ENCODE results near the gene WARS2. TPM values are rescaled to one million over a fixed set of nuclear protein-coding genes. Genes with fewer than 3 reads are reported as not detected.

WARS2 gene
- polyA plus RNA-seq, 1 donor: 22.1 TPM

DNA sequence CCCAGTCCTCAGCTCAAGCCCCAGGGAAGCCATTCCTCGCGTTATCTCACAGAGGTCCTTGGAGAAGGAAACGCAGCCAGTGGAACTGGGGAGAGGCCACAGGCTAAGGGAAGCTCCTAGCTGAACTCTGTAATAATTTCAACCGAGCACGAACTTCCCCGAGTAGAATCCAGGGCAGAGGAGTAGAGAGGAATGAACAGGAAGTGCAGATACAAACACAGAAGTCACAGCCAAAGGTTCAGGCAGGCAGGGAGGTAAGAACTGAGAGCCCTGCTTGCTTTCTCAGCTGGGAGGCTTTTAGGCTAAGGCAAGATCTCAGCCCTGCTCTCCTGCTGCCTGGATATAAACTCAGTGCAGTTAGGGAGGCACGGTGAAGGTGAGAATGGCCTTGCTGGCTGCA lies 23.7 kb downstream of the WARS2 start:
- H3K36me3 ChIP-seq (ENCODE audit: control insufficient read depth, insufficient read depth, low read length): no peaks in the 10 kb centered on the region
- no peaks in the 10 kb centered on the region for H3K9me3 ChIP-seq (ENCODE audit: control insufficient read depth, low read depth, low read length)
- H3K4me3 ChIP-seq (ENCODE audit: low read length): no peak overlapping the region
- no peak overlapping the region for H3K27ac ChIP-seq (ENCODE audit: low read length)
- no CpG with 5 or more reads among the region's 7 CpGs for WGBS (ENCODE audit: insufficient coverage, low lambda C conversion rate)
- no peak for DNase-seq
- H3K27me3 ChIP-seq (ENCODE audit: control insufficient read depth, insufficient read depth, low read length): no peaks in the 10 kb centered on the region
- H3K4me1 ChIP-seq (ENCODE audit: control insufficient read depth, insufficient read depth, low read length): no peaks in the 10 kb centered on the region

- Histone ChIP-seq H3K9me3 (ENCODE audit: control insufficient read depth, low read depth, low read length) (no peaks in the 10 kb centered on the region), H3K36me3 (ENCODE audit: control insufficient read depth, insufficient read depth, low read length) (no peaks in the 10 kb centered on the region), H3K27me3 (ENCODE audit: control insufficient read depth, insufficient read depth, low read length) (no peaks in the 10 kb centered on the region), H3K4me3 (ENCODE audit: low read length) (no peak overlapping the region), H3K27ac (ENCODE audit: low read length) (no peak overlapping the region), H3K4me1 (ENCODE audit: control insufficient read depth, insufficient read depth, low read length) (no peaks in the 10 kb centered on the region)
- DNase-seq: no peak
- no CpG with 5 or more reads among the region's 3 CpGs for WGBS (ENCODE audit: insufficient coverage, low lambda C conversion rate)
Measured at GRCh38 chr1:119115736-119116135, 24.7 kb downstream of the WARS2 start.

DNA sequence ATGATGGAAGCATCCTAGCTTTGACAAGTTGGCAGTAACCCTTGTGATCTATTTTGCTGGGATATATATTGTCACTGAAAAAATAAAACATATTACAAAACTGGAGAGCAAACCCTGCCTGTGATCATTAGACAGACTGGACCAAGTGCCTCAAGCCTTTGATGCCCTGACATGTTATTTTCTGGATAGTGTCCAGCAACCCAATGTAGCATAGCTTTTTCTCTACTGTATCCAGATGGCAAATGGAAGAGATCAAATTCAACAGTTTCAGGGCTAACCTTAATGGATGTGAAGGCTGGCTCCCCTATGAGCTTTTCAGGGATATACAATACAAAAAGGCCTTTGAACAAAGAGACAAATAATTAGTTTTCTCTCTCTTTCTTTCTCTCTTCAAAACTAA lies 25.1 kb downstream of the WARS2 start:
- peaks cover 4% of the 10 kb centered on the region for H3K9me3 ChIP-seq (ENCODE audit: control insufficient read depth, low read depth, low read length)
- no peaks in the 10 kb centered on the region for H3K4me1 ChIP-seq (ENCODE audit: control insufficient read depth, insufficient read depth, low read length)
- DNase-seq: no peak
- no peak overlapping the region for H3K27ac ChIP-seq (ENCODE audit: low read length)
- no peaks in the 10 kb centered on the region for H3K27me3 ChIP-seq (ENCODE audit: control insufficient read depth, insufficient read depth, low read length)
- no peak overlapping the region for H3K4me3 ChIP-seq (ENCODE audit: low read length)
- H3K36me3 ChIP-seq (ENCODE audit: control insufficient read depth, insufficient read depth, low read length): no peaks in the 10 kb centered on the region

GRCh38 chr1:119114786-119115185 lies 25.7 kb downstream of the WARS2 start:
- Histone ChIP-seq H3K4me1 (ENCODE audit: control insufficient read depth, insufficient read depth, low read length) (no peaks in the 10 kb centered on the region), H3K27me3 (ENCODE audit: control insufficient read depth, insufficient read depth, low read length) (no peaks in the 10 kb centered on the region), H3K36me3 (ENCODE audit: control insufficient read depth, insufficient read depth, low read length) (no peaks in the 10 kb centered on the region), H3K9me3 (ENCODE audit: control insufficient read depth, low read depth, low read length) (peaks cover 4% of the 10 kb centered on the region), H3K27ac (ENCODE audit: low read length) (no peak overlapping the region), H3K4me3 (ENCODE audit: low read length) (no peak overlapping the region)
- WGBS (ENCODE audit: insufficient coverage, low lambda C conversion rate): no CpG with 5 or more reads among the region's 1 CpG
- DNase-seq: no peak

- H3K27me3 ChIP-seq (ENCODE audit: control insufficient read depth, insufficient read depth, low read length): no peaks in the 10 kb centered on the region
- no peak overlapping the region for H3K27ac ChIP-seq (ENCODE audit: low read length)
- peaks cover 4% of the 10 kb centered on the region for H3K9me3 ChIP-seq (ENCODE audit: control insufficient read depth, low read depth, low read length)
- DNase-seq: no peak
- 100% methylated on average over 1 of the region's 1 CpG for WGBS (ENCODE audit: insufficient coverage, low lambda C conversion rate)
- no peaks in the 10 kb centered on the region for H3K36me3 ChIP-seq (ENCODE audit: control insufficient read depth, insufficient read depth, low read length)
- no peaks in the 10 kb centered on the region for H3K4me1 ChIP-seq (ENCODE audit: control insufficient read depth, insufficient read depth, low read length)
- H3K4me3 ChIP-seq (ENCODE audit: low read length): no peak overlapping the region
Measured at GRCh38 chr1:119112791-119113190, 27.7 kb downstream of the WARS2 start.

GRCh38 chr1:119112244-119112643 lies 28.2 kb downstream of the WARS2 start:
- Histone ChIP-seq H3K9me3 (ENCODE audit: control insufficient read depth, low read depth, low read length) (peaks cover 4% of the 10 kb centered on the region), H3K27me3 (ENCODE audit: control insufficient read depth, insufficient read depth, low read length) (no peaks in the 10 kb centered on the region), H3K36me3 (ENCODE audit: control insufficient read depth, insufficient read depth, low read length) (no peaks in the 10 kb centered on the region), H3K27ac (ENCODE audit: low read length) (no peak overlapping the region), H3K4me1 (ENCODE audit: control insufficient read depth, insufficient read depth, low read length) (no peaks in the 10 kb centered on the region), H3K4me3 (ENCODE audit: low read length) (no peak overlapping the region)
- no peak for DNase-seq
- WGBS (ENCODE audit: insufficient coverage, low lambda C conversion rate): 100% methylated on average over 2 of the region's 3 CpGs

- no peak overlapping the region for H3K4me3 ChIP-seq (ENCODE audit: low read length)
- H3K27ac ChIP-seq (ENCODE audit: low read length): no peak overlapping the region
- no peaks in the 10 kb centered on the region for H3K36me3 ChIP-seq (ENCODE audit: control insufficient read depth, insufficient read depth, low read length)
- H3K4me1 ChIP-seq (ENCODE audit: control insufficient read depth, insufficient read depth, low read length): no peaks in the 10 kb centered on the region
- no peak for DNase-seq
- no CpG with 5 or more reads among the region's 1 CpG for WGBS (ENCODE audit: insufficient coverage, low lambda C conversion rate)
- peaks cover 4% of the 10 kb centered on the region for H3K9me3 ChIP-seq (ENCODE audit: control insufficient read depth, low read depth, low read length)
- no peaks in the 10 kb centered on the region for H3K27me3 ChIP-seq (ENCODE audit: control insufficient read depth, insufficient read depth, low read length)
Measured at GRCh38 chr1:119108988-119109387, 31.5 kb downstream of the WARS2 start.

DNA sequence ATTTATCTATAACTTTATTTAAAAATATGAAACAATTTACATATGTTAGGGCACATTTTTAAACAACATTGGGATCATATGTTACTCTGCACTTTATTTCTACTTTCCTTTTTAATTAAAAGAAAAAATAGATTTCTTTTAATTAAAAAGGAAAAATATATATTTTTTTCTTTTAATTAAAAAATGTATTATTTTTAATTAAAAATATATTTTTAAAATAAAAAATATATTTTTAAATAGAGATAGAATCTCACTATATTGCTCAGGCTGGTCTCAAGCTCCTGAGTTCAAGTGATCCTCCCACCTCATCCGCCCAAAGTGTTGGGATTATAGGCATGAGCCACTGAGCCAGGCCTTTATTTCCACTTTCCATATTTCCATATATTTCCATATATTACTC lies 36.7 kb downstream of the WARS2 start:
- WGBS (ENCODE audit: insufficient coverage, low lambda C conversion rate): no CpG with 5 or more reads among the region's 1 CpG
- H3K27ac ChIP-seq (ENCODE audit: low read length): no peak overlapping the region
- H3K4me1 ChIP-seq (ENCODE audit: control insufficient read depth, insufficient read depth, low read length): no peaks in the 10 kb centered on the region
- no peak for DNase-seq
- no peaks in the 10 kb centered on the region for H3K27me3 ChIP-seq (ENCODE audit: control insufficient read depth, insufficient read depth, low read length)
- no peak overlapping the region for H3K4me3 ChIP-seq (ENCODE audit: low read length)
- no peaks in the 10 kb centered on the region for H3K36me3 ChIP-seq (ENCODE audit: control insufficient read depth, insufficient read depth, low read length)
- no peaks in the 10 kb centered on the region for H3K9me3 ChIP-seq (ENCODE audit: control insufficient read depth, low read depth, low read length)

DNA sequence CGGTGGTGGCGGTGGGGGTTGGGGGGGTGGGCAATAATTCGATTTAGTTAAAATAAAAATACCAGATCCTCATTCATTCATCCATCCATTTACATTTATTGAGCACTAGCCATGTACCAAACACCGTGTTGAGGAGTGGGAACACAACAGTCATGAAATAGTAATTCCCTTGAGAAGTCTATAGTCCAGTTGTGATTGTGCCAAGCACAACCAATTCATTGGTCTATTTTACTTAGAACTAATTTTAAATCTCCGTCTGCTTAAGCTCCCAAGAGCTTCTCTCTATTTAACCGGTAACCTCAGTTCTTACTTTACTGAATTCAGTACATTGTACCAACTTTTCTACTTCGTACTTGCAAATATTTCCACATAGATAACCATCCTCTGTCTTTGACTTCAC lies 38.4 kb downstream of the WARS2 start:
- 83% methylated on average over 3 of the region's 7 CpGs for WGBS (ENCODE audit: insufficient coverage, low lambda C conversion rate)
- no peak overlapping the region for H3K27ac ChIP-seq (ENCODE audit: low read length)
- H3K9me3 ChIP-seq (ENCODE audit: control insufficient read depth, low read depth, low read length): no peaks in the 10 kb centered on the region
- no peak for DNase-seq
- no peaks in the 10 kb centered on the region for H3K36me3 ChIP-seq (ENCODE audit: control insufficient read depth, insufficient read depth, low read length)
- no peaks in the 10 kb centered on the region for H3K4me1 ChIP-seq (ENCODE audit: control insufficient read depth, insufficient read depth, low read length)
- no peaks in the 10 kb centered on the region for H3K27me3 ChIP-seq (ENCODE audit: control insufficient read depth, insufficient read depth, low read length)
- no peak overlapping the region for H3K4me3 ChIP-seq (ENCODE audit: low read length)

GRCh38 chr1:119101563-119101962 lies 38.9 kb downstream of the WARS2 start:
- Histone ChIP-seq H3K27ac (ENCODE audit: low read length) (no peak overlapping the region), H3K9me3 (ENCODE audit: control insufficient read depth, low read depth, low read length) (no peaks in the 10 kb centered on the region), H3K36me3 (ENCODE audit: control insufficient read depth, insufficient read depth, low read length) (no peaks in the 10 kb centered on the region), H3K4me3 (ENCODE audit: low read length) (no peak overlapping the region), H3K27me3 (ENCODE audit: control insufficient read depth, insufficient read depth, low read length) (no peaks in the 10 kb centered on the region), H3K4me1 (ENCODE audit: control insufficient read depth, insufficient read depth, low read length) (no peaks in the 10 kb centered on the region)
- DNase-seq: no peak
- WGBS (ENCODE audit: insufficient coverage, low lambda C conversion rate): 100% methylated on average over 1 of the region's 1 CpG

- Histone ChIP-seq H3K4me1 (ENCODE audit: control insufficient read depth, insufficient read depth, low read length) (no peaks in the 10 kb centered on the region), H3K4me3 (ENCODE audit: low read length) (no peak overlapping the region), H3K9me3 (ENCODE audit: control insufficient read depth, low read depth, low read length) (no peaks in the 10 kb centered on the region), H3K27ac (ENCODE audit: low read length) (no peak overlapping the region), H3K36me3 (ENCODE audit: control insufficient read depth, insufficient read depth, low read length) (no peaks in the 10 kb centered on the region), H3K27me3 (ENCODE audit: control insufficient read depth, insufficient read depth, low read length) (no peaks in the 10 kb centered on the region)
- DNase-seq: no peak
Measured at GRCh38 chr1:119099775-119100174, 40.7 kb downstream of the WARS2 start.
